ENCODE data around the gene FYCO1. TPM values are rescaled to one million over a fixed set of nuclear protein-coding genes. Genes with fewer than 3 reads are reported as not detected.

FYCO1 gene
- total RNA-seq, 1 donor from 2014 or later, result 40.9 TPM

- H3K4me3 ChIP-seq, result no peak overlapping the region
- no peak for ATAC-seq
- no peaks in the 10 kb centered on the region for H3K36me3 ChIP-seq
- H3K27ac ChIP-seq, result no peak overlapping the region
- H3K9me3 ChIP-seq, result no peaks in the 10 kb centered on the region
- no peak for TF ChIP-seq CTCF (IDR thresholded peaks at IDR 0.05)
- peaks cover 9% of the 10 kb centered on the region for H3K4me1 ChIP-seq
- no peaks in the 10 kb centered on the region for H3K27me3 ChIP-seq (ENCODE audit: low read depth)
- DNase-seq, result no peak
- intact Hi-C loops (cut with DNase I), result no loop called here
Measured at GRCh38 chr3:45911511-45912226, 84.0 kb downstream of the FYCO1 start.

- no peak overlapping the region for H3K4me3 ChIP-seq
- no peak overlapping the region for H3K27ac ChIP-seq
- ATAC-seq, result no peak
- no peak for DNase-seq
- no peak for TF ChIP-seq CTCF (IDR thresholded peaks at IDR 0.05)
- peaks cover 4% of the 10 kb centered on the region for H3K4me1 ChIP-seq
- H3K9me3 ChIP-seq, result no peaks in the 10 kb centered on the region
- H3K27me3 ChIP-seq (ENCODE audit: low read depth), result no peaks in the 10 kb centered on the region
- intact Hi-C loops (cut with DNase I), result no loop called here
- no peaks in the 10 kb centered on the region for H3K36me3 ChIP-seq
Measured at GRCh38 chr3:45910892-45911291, 84.7 kb downstream of the FYCO1 start.

GRCh38 chr3:45909542-45909941, 86.1 kb downstream of the FYCO1 start:
- no peak for TF ChIP-seq CTCF (IDR thresholded peaks at IDR 0.05)
- DNase-seq, result no peak
- H3K27ac ChIP-seq, result no peak overlapping the region
- H3K9me3 ChIP-seq, result no peaks in the 10 kb centered on the region
- no peaks in the 10 kb centered on the region for H3K36me3 ChIP-seq
- H3K27me3 ChIP-seq (ENCODE audit: low read depth), result no peaks in the 10 kb centered on the region
- no peak overlapping the region for H3K4me3 ChIP-seq
- no peak for ATAC-seq
- H3K4me1 ChIP-seq, result no peaks in the 10 kb centered on the region
- intact Hi-C loops (cut with DNase I), result no loop called here

- no peak for TF ChIP-seq CTCF (IDR thresholded peaks at IDR 0.05)
- H3K27me3 ChIP-seq (ENCODE audit: low read depth), result no peaks in the 10 kb centered on the region
- H3K36me3 ChIP-seq, result no peaks in the 10 kb centered on the region
- intact Hi-C loops (cut with DNase I), result no loop called here
- no peaks in the 10 kb centered on the region for H3K9me3 ChIP-seq
- H3K27ac ChIP-seq, result no peak overlapping the region
- no peak overlapping the region for H3K4me3 ChIP-seq
- DNase-seq (no peak), ATAC-seq (no peak)
- no peaks in the 10 kb centered on the region for H3K4me1 ChIP-seq
Measured at GRCh38 chr3:45908761-45909160, 86.9 kb downstream of the FYCO1 start.

GRCh38 chr3:45907769-45908705, 87.6 kb downstream of the FYCO1 start:
- ATAC-seq (no peak), DNase-seq (no peak)
- no peak overlapping the region for H3K27ac ChIP-seq
- intact Hi-C loops (cut with DNase I), result no loop called here
- no peak overlapping the region for H3K4me3 ChIP-seq
- H3K27me3 ChIP-seq (ENCODE audit: low read depth), result no peaks in the 10 kb centered on the region
- no peaks in the 10 kb centered on the region for H3K4me1 ChIP-seq
- H3K9me3 ChIP-seq, result no peaks in the 10 kb centered on the region
- TF ChIP-seq CTCF (IDR thresholded peaks at IDR 0.05), result no peak
- no peaks in the 10 kb centered on the region for H3K36me3 ChIP-seq
